WTC11 (cell line): Measurements from ENCODE around the gene LVRN. TPM values are rescaled to one million over a fixed set of nuclear protein-coding genes. Genes with fewer than 3 reads are reported as not detected.

Experiments used
- ATAC-seq: fragments of 200-7000 bp; cut with Tn5 transposase; 2 replicates; pipeline ENCODE4 v1.10.0; 2021; ENCODE audit warnings: mild to moderate bottlenecking, moderate library complexity
- CTCF ChIA-PET: fragments of 300-600 bp; sonication (Branson Sonifier 250); formaldehyde crosslinking; loops from one replicate; lab custom pipeline; 2021; ENCODE audit warnings: antibody characterized with exemption; lab: Charles Lee
- POLR2A ChIA-PET: fragments of 350-600 bp; sonication (Branson Sonifier 250); formaldehyde crosslinking; loops from one replicate; lab custom pipeline; 2021; ENCODE audit warnings: antibody characterized with exemption; lab: Charles Lee
- DNase-seq: peaks from one replicate; pipeline ENCODE4 v3.0.0; 2021; ENCODE audit warnings: low spot score
- H3K27ac Mint-ChIP-seq: 2 replicates; pipeline ENCODE4 v1.8.0; 2021; ENCODE audit warnings: mixed read lengths
- H3K27me3 Mint-ChIP-seq: 2 replicates; pipeline ENCODE4 v1.8.0; 2021; ENCODE audit warnings: low read depth, mild to moderate bottlenecking, moderate library complexity, mixed read lengths
- H3K36me3 Mint-ChIP-seq: 2 replicates; pipeline ENCODE4 v1.8.0; 2021; ENCODE audit warnings: mixed read lengths
- H3K4me1 Mint-ChIP-seq: 2 replicates; pipeline ENCODE4 v1.8.0; 2022; ENCODE audit warnings: mixed read lengths
- H3K4me3 Mint-ChIP-seq: 2 replicates; pipeline ENCODE4 v1.8.0; 2021; ENCODE audit warnings: mild to moderate bottlenecking, moderate library complexity, mixed read lengths
- H3K9me3 Mint-ChIP-seq: 2 replicates; pipeline ENCODE4 v1.8.0; 2021; ENCODE audit warnings: mixed read lengths
- AFF4 ChIP-seq: sonication (generic); formaldehyde crosslinking; IDR thresholded peaks from 2 replicates; pipeline ENCODE4 v1.8.1; 2023; ENCODE audit warnings: mild to moderate bottlenecking, missing genetic modification reagents, borderline replicate concordance
- ELF4 ChIP-seq: sonication (generic); formaldehyde crosslinking; IDR thresholded peaks from 2 replicates; pipeline ENCODE4 v1.8.1; 2022; ENCODE audit warnings: low read depth, mild to moderate bottlenecking, moderate library complexity, missing genetic modification reagents
- EMX1 ChIP-seq: fragments of 250-450 bp; sonication (Bioruptor Pico); IDR thresholded peaks from 2 replicates; pipeline ENCODE4 v1.8.0; 2021; ENCODE audit warnings: mild to moderate bottlenecking
- ERG ChIP-seq: fragments of 250-450 bp; sonication (Bioruptor Pico); IDR thresholded peaks from 2 replicates; pipeline ENCODE4 v1.8.0; 2021; ENCODE audit warnings: mild to moderate bottlenecking
- FOXP1 ChIP-seq: sonication (generic); formaldehyde crosslinking; IDR thresholded peaks from 2 replicates; pipeline ENCODE4 v1.8.0; 2022; ENCODE audit warnings: missing genetic modification reagents, mild to moderate bottlenecking, moderate library complexity, borderline replicate concordance
- FOXP4 ChIP-seq: sonication (generic); formaldehyde crosslinking; IDR thresholded peaks from 2 replicates; pipeline ENCODE4 v1.8.0; 2022; ENCODE audit warnings: mild to moderate bottlenecking, missing genetic modification reagents
- HMGXB4 ChIP-seq: sonication (generic); formaldehyde crosslinking; IDR thresholded peaks from 2 replicates; pipeline ENCODE4 v1.8.1; 2023; ENCODE audit warnings: mild to moderate bottlenecking, moderate library complexity, missing genetic modification reagents
- JAZF1 ChIP-seq: fragments of 250-450 bp; sonication (Bioruptor Pico); IDR thresholded peaks from 2 replicates; pipeline ENCODE4 v1.9.0; 2021; ENCODE audit warnings: moderate library complexity, mild to moderate bottlenecking, inconsistent platforms
- PRRX2 ChIP-seq: fragments of 250-450 bp; sonication (Bioruptor Pico); IDR thresholded peaks from 2 replicates; pipeline ENCODE4 v1.8.0; 2021; ENCODE audit warnings: mild to moderate bottlenecking
- SMAD3 ChIP-seq: sonication (generic); formaldehyde crosslinking; IDR thresholded peaks from 2 replicates; pipeline ENCODE4 v1.8.0; 2022; ENCODE audit warnings: missing genetic modification reagents, mild to moderate bottlenecking, borderline replicate concordance
- SOX15 ChIP-seq: fragments of 250-450 bp; sonication (Bioruptor Pico); IDR thresholded peaks from 2 replicates; pipeline ENCODE4 v1.9.0; 2021; ENCODE audit warnings: mild to moderate bottlenecking
- STAT6 ChIP-seq: sonication (generic); formaldehyde crosslinking; conservative IDR thresholded peaks from 2 replicates; pipeline ENCODE4 v1.8.1; 2023; ENCODE audit warnings: mild to moderate bottlenecking, low read depth, missing genetic modification reagents, moderate library complexity
- TP53 ChIP-seq: sonication (generic); formaldehyde crosslinking; IDR thresholded peaks from 2 replicates; pipeline ENCODE4 v1.8.1; 2023; ENCODE audit warnings: mild to moderate bottlenecking, missing genetic modification reagents
- USF2 ChIP-seq: sonication (generic); formaldehyde crosslinking; IDR thresholded peaks from 2 replicates; pipeline ENCODE4 v1.8.1; 2023; ENCODE audit warnings: mild to moderate bottlenecking, missing genetic modification reagents, moderate library complexity
- ZNF138 ChIP-seq: sonication (generic); formaldehyde crosslinking; conservative IDR thresholded peaks from 2 replicates; pipeline ENCODE4 v1.8.1; 2022; ENCODE audit warnings: mild to moderate bottlenecking, moderate library complexity, missing genetic modification reagents
- ZNF232 ChIP-seq: sonication (generic); formaldehyde crosslinking; IDR thresholded peaks from 2 replicates; pipeline ENCODE4 v1.8.0; 2022; ENCODE audit warnings: mild to moderate bottlenecking, missing genetic modification reagents
- ZNF263 ChIP-seq: sonication (generic); formaldehyde crosslinking; IDR thresholded peaks from 2 replicates; pipeline ENCODE4 v1.8.1; 2022; ENCODE audit warnings: low read depth, mild to moderate bottlenecking, moderate library complexity, missing genetic modification reagents
- ZNF512 ChIP-seq: sonication (generic); formaldehyde crosslinking; IDR thresholded peaks from 2 replicates; pipeline ENCODE4 v1.8.1; 2022; ENCODE audit warnings: missing genetic modification reagents, borderline replicate concordance
- ZNF671 ChIP-seq: fragments of 250-450 bp; sonication (Bioruptor Pico); IDR thresholded peaks from 2 replicates; pipeline ENCODE4 v1.8.0; 2021; ENCODE audit warnings: mild to moderate bottlenecking
- total RNA-seq: library from RNA; stranded (reverse); gene quantifications from 3 replicates; pipeline ENCODE4 v1.2.3, GENCODE V29; 2021

Gene LVRN
- total RNA-seq, 1 experiment from 2014 or later = 0.13 TPM

- TF ChIP-seq STAT6 (no peak), ELF4 (CRISPR knock-in tag) (no peak), SMAD3 (CRISPR knock-in tag) (no peak), ZNF232 (no peak), EMX1 (no peak), JAZF1 (CRISPR knock-in tag) (no peak), TP53 (CRISPR knock-in tag) (no peak)
- ATAC-seq = no peak
- ChIA-PET CTCF (no interaction called here), POLR2A (no interaction called here)
- Mint-ChIP-seq H3K27me3 (no peaks in the 10 kb centered on the region; the same call in 1 of the 2 replicates), H3K27ac (no peak overlapping the region), H3K9me3 (no peaks in the 10 kb centered on the region), H3K4me1 (peaks cover 16% of the 10 kb centered on the region), H3K36me3 (no peaks in the 10 kb centered on the region), H3K4me3 (no peak overlapping the region)
- no peak for DNase-seq
Measured at GRCh38 chr5:116032991-116033390, 70.7 kb downstream of the LVRN start.

- POLR2A ChIA-PET = no interaction called here
- Mint-ChIP-seq H3K36me3 (no peaks in the 10 kb centered on the region), H3K4me3 (no peak overlapping the region), H3K27me3 (no peaks in the 10 kb centered on the region), H3K27ac (no peak overlapping the region), H3K4me1 (peaks cover 30% of the 10 kb centered on the region), H3K9me3 (no peaks in the 10 kb centered on the region)
- CTCF ChIA-PET = interaction anchor here (0.7 to 1.0 kb wide), 3 partner anchors 147 to 692 kb away, joined by 3 read pairs; no protein-coding TSS in a partner anchor
- no peak for DNase-seq
- no peak for ATAC-seq
- no peak for TF ChIP-seq JAZF1 (CRISPR knock-in tag)
- TF ChIP-seq SOX15 = no peak
- TF ChIP-seq FOXP4 = no peak
- no peak for TF ChIP-seq FOXP1 (CRISPR knock-in tag)
- TF ChIP-seq HMGXB4 (CRISPR knock-in tag) = no peak
- TF ChIP-seq USF2 (CRISPR knock-in tag) = no peak
- no peak for TF ChIP-seq ZNF263 (CRISPR knock-in tag)
- TF ChIP-seq PRRX2 = no peak
- no peak for TF ChIP-seq AFF4
- no peak for TF ChIP-seq ZNF138 (CRISPR knock-in tag)
- TF ChIP-seq ZNF232 = no peak
- no peak for TF ChIP-seq ERG
- TF ChIP-seq ZNF671 (CRISPR knock-in tag) = no peak
- TF ChIP-seq ZNF512 (CRISPR knock-in tag) = no peak
Measured at GRCh38 chr5:116035123-116035522, 72.8 kb downstream of the LVRN start.
